Measurements from ENCODE around the gene SLF1.

GRCh38 chr5:94694671-94695070 lies 76.2 kb downstream of the SLF1 start:
- TF ChIP-seq CTCF (IDR thresholded peaks at IDR 0.05) (no peak), POLR2A (IDR thresholded peaks at IDR 0.05) (no peak)

Data from lower leg skin (tissue), 3 donors.